ENCODE results near the gene SLC7A7.
"Not testable (repeated sequence)": the region's sequence is repeated elsewhere in the genome, so short reads cannot be mapped to it uniquely, and the experiment has no call there.

SLC7A7 gene

GRCh38 chr14:22786685-22787084 is 28.6 kb downstream of the SLC7A7 start:
- DNase-seq = no peak

GRCh38 chr14:22781301-22781991 is 33.8 kb downstream of the SLC7A7 start:
- DNase-seq = no peak

- DNase-seq = no peak
These were observed 34.3 kb downstream of the SLC7A7 start for GRCh38 chr14:22780941-22781300.

- no peak for DNase-seq
These were observed 35.0 kb downstream of the SLC7A7 start for GRCh38 chr14:22780105-22780679.

- DNase-seq = no peak
These were observed 37.2 kb downstream of the SLC7A7 start for GRCh38 chr14:22778084-22778483.

GRCh38 chr14:22776849-22777248 is 38.4 kb downstream of the SLC7A7 start:
- DNase-seq = not testable (repeated sequence)

GRCh38 chr14:22776215-22776614 is 39.0 kb downstream of the SLC7A7 start:
- DNase-seq = no peak

GRCh38 chr14:22774011-22774706 is 41.1 kb downstream of the SLC7A7 start:
- DNase-seq = no peak

- no peak for DNase-seq
These were observed 41.8 kb downstream of the SLC7A7 start for GRCh38 chr14:22773162-22774010.

GRCh38 chr14:22772725-22773124 is 42.5 kb downstream of the SLC7A7 start:
- no peak for DNase-seq

GRCh38 chr14:22770481-22771187 is 44.6 kb downstream of the SLC7A7 start:
- no peak for DNase-seq

GRCh38 chr14:22769369-22769768 is 45.9 kb downstream of the SLC7A7 start:
- no peak for DNase-seq

- no peak for DNase-seq
These were observed 46.3 kb downstream of the SLC7A7 start for GRCh38 chr14:22768947-22769346.

- DNase-seq = no peak
These were observed 48.0 kb downstream of the SLC7A7 start for GRCh38 chr14:22767323-22767589.

GRCh38 chr14:22766457-22767322 is 48.5 kb downstream of the SLC7A7 start, which contains the start of gene OXA1L:
OXA1L (plus strand) TSS chr14:22766688; CDS start chr14:22766702, 14 bp downstream.
- peak; percentile 98 for DNase-seq

GRCh38 chr14:22764382-22764781 is 50.9 kb downstream of the SLC7A7 start:
- no peak for DNase-seq

- DNase-seq = no peak
These were observed 53.5 kb downstream of the SLC7A7 start for GRCh38 chr14:22761734-22762133.

GRCh38 chr14:22757972-22758650 is 57.1 kb downstream of the SLC7A7 start:
- not testable (repeated sequence) for DNase-seq

- DNase-seq = no peak
These were observed 61.6 kb downstream of the SLC7A7 start for GRCh38 chr14:22753586-22753985.

- DNase-seq = no peak
These were observed 62.8 kb downstream of the SLC7A7 start for GRCh38 chr14:22752422-22752821.

- DNase-seq = no peak
These were observed 66.6 kb downstream of the SLC7A7 start for GRCh38 chr14:22748631-22749068.

Measured in activated CD4-positive, alpha-beta T cell treated with anti-CD3 and anti-CD28 coated beads, Interleukin-10, Interleukin-2, amounts not matched to agents 100 ng/mL and 50 ng/mL, durations not matched to agents 16 hours and 8 hours (primary cell).